HG03439 (cell line): ENCODE results near the gene SLC34A3.

ENCODE experiments used
- ATAC-seq: cut with Tn5 transposase; IDR thresholded peaks from one replicate; pipeline ENCODE4 v1.9.1; 2021; ENCODE audit warnings: mild to moderate bottlenecking, moderate library complexity; ENCODE audit not compliant: unreplicated experiment

SLC34A3 gene

DNA sequence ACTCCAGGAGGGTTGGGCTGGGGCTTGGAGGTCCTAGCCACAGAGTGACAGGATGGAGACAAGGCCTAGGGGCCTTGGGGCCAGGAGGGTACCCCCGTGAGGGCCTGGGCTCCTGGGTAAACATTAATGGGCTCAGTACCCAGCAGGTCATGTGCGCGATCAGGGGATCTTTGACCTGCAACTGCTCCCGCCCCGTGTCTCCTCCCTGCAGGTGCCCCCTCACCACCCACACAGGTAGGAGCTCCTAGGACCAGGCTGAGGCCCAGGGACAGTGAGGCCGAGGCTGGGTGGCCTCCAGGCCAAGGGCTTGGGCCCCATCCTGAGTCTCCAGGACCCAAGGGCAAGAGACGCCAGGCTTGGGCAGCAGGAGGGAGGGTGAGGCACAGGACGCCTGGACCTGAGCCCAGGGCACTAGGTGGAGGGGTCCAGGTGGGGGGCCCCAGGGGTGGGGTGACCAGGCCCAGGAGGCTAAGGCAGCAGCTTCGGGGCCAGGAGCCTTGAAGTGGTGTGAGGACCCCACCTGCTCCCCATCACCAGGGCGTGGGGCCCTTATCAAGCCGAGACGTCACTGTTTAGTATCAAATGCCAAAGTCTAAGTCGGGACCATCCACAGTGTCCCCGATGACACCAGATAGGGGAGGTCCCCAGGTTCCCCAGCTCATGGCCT, at the start of gene SLC34A3:
Gene SLC34A3 (plus strand): TSS at position 197 of the 667 bp plus-strand sequence. CDS start 802 bp downstream, outside the sequence.
- no peak for ATAC-seq

DNA sequence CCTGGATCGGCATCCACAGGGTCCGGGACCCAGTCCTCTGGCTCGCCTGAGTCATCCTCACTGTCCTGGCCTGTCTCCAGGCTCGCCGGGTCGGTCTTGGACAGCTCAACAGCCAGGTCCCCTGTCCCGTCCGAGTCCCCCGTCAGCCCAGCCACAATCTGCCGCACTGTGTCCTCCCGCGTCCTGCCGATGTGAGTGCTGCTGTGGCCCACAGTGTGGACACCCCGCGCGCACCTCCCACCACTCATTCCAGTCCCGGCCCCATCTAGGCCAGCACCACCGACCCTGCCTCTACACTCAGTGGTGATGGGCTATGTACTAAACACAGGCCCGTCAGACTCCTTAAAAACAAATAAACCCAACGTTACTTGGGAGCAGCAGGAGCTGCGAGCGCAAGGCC, 49.0 kb upstream of the SLC34A3 start:
- ATAC-seq, result no peak

DNA sequence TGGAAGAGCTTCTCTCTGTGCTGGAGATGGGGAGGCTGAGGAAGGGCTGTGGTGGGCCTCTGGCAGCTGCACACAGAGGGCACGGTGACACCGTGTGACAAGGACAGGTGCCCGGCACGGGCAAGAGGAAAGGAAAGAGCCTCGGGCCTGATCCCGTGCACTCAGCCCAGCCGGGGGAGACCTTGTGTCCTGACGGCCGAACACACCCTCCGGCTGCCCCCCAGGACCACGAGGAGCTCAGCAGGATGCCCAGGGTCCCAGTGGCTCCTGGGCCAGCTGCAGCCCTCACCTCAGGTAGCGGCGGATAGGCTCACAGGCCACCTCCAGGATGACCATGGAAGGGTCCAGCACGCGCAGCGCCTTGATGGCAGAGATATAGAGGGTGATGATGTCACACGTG, 47.9 kb upstream of the SLC34A3 start:
- ATAC-seq, result no peak

DNA sequence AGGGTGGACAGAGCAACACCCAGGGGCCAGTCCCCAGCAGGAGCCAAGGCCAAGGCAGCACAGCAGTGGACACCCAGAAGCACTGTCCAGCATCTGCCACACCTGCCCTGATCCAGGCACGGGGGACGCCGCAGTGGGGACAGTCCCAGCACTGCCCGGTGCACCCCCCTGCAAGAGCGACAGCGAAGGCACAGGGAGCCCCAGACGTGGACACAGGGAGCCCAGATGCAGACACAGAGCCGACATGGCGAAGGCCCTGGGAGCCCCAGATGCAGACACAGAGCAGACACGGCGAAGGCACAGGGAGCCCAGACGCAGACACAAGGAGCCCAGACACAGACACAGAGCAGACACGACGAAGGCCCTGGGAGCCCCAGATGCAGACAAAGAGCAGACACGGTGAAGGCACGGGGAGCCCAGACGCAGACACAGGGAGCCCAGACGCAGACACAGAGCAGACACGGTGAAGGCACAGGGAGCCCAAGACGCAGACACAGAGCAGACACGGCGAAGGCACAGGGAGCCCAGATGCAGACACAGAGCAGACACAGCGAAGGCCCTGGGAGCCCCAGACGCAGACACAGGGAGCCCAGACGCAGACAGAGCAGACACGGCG, 46.6 kb upstream of the SLC34A3 start:
- no peak for ATAC-seq

DNA sequence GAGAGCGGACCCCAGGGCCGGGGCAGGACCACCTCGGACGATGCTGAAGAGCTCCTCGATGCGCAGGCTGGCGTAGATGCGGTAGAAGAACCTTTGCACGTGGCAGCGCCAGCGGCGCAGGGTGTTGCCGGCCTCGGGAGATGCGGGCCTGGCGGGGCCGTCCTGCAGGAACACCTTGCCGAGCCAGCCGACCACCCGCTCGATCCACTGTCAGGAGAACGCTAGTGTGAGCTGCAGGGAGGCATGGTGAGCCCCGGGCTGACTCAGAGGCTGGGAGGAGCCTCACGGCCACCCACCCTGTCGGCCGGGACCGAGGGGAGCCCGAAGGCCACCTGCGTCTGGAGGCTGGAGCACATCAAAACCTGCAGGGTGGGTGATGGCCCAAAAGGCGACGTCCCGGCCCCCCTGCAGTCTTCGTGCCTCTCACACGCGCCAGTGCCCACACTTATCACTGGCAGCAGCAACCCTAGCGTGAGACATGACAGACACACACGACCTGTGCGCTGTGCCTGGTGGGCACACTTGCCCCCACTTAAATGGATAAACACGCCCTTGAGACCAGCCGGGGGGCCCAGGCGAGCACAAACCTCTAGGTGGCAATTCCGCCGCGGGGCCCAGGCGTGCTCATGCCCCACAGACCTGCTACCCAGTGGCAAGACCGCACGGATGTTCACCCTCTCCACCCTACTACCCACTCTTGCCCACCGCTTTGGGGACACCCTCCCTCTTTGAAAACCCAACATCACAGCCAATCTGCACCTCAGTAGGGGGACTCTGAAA, 45.6 kb upstream of the SLC34A3 start:
- no peak for ATAC-seq

DNA sequence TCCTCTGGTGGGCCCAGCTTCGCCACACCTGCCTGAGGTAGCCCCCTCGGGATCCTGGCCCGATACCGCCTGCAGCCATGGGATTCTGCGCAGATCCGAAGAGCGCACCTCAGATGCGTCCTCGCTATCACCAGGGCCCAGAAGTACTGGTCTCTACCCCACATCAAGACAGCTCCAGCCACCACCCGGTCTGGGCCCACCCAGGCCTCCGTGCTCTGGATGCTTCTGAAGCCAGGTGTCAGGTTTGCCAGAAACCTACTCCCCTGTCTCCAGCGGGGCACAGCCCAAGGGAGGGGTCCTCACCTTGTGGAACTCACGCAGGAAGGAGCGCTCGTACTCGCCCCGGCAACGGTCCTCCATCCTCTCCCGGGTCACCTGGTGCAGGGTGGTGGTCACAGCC, 44.8 kb upstream of the SLC34A3 start:
- no peak for ATAC-seq

DNA sequence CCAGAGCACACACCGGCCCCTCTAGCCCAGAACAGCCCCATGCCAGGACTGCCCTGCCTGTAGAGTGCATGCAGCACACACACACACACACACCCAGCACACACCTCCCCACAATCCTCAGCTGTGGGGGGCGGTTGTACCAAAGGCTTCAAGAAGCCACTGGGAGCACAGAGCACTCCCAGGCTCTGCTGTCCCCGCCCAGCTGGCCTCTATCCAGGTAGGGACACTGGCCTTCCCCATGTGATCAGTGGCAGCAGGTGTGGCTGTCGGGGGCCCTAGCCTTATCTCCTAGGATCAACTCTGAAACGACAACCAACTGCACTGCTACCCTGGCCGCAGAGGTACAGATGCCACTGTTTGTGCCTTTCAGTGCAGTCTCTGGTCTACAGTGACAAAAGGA, 44.3 kb upstream of the SLC34A3 start:
- ATAC-seq, result no peak

DNA sequence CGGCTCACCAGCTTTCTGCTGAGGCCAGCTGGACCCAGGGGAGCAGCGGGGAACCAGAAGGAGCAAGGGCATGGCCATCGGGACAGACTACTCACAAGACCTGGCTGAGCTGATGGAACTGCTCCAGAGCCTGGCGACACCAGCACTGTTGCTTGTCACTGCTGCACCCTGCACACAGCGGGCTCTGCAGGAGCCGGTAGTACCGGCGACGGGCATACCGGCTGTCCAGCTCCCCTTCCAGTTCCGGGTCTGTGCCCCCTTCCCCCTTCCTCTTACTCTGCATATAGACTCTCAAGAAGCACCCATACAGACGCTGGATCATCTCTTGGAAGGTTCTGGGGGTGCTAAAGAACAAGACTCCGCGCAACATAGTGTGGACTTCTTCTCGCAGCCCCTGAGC, 43.3 kb upstream of the SLC34A3 start:
- ATAC-seq, result no peak

DNA sequence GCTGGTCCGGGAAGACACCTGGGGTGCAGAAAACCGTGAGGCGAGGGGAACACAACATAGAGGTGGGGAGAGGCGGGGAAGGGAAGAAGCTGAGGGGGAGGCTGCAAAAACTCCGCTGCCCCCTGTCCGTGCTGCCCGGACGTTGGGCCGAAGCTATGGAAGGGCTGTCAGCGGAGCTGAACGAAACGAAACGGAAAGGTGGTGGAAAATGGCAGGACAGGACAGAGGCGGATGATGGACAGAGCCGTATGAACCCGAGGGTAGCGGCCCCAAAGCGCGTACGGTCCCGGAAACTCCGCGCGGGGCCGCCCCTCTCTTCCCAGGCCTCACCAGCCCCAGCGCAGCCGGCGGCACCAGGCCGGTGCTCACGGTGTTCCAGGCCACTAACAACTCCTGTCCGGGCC, 42.6 kb upstream of the SLC34A3 start:
- ATAC-seq, result no peak

DNA sequence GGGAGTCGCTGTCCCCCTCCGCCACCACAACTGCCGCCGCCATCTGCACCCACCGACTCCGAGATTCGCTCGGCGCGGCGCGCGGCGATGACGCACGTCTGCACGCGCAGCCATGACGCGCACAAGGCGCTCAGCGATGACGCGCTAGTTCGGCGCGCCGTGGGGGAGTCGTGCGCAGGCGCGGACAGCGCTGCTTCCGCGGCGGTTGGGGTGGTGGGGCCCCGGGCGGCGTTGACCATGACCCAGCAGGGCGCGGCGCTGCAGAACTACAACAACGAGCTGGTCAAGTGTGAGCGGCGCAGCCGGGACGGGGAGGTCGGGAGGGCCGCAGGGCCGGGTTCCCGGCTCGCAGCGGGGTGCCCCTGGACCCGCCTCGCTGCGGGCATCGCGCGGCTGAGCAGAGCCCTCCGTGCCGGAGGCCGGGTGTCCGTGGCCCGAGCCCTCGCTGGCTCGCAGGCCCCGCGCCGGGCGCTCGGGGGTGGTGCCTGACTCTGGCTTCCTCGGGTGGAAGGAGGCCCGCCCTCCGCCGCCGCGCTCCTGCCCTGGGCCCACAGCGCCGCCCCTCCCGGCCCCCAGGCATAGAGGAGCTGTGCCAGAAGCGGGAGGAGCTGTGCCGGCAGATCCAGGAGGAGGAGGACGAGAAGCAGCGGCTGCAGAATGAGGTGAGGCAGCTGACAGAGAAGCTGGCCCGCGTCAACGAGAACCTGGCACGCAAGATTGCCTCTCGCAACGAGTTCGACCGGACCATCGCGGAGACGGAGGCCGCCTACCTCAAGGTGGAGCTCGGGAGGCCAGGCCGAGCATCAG, 42.0 kb upstream of the SLC34A3 start, which contains the start of the genes ANAPC2 and SSNA1:
Gene ANAPC2 (minus strand): TSS at position 71 of the 807 bp plus-strand sequence. CDS start 28 bp downstream, at position 43.
Gene SSNA1 (plus strand): TSS at position 187 of the 807 bp plus-strand sequence. CDS start 51 bp downstream, at position 238.
- ATAC-seq, result peak; percentile 75

DNA sequence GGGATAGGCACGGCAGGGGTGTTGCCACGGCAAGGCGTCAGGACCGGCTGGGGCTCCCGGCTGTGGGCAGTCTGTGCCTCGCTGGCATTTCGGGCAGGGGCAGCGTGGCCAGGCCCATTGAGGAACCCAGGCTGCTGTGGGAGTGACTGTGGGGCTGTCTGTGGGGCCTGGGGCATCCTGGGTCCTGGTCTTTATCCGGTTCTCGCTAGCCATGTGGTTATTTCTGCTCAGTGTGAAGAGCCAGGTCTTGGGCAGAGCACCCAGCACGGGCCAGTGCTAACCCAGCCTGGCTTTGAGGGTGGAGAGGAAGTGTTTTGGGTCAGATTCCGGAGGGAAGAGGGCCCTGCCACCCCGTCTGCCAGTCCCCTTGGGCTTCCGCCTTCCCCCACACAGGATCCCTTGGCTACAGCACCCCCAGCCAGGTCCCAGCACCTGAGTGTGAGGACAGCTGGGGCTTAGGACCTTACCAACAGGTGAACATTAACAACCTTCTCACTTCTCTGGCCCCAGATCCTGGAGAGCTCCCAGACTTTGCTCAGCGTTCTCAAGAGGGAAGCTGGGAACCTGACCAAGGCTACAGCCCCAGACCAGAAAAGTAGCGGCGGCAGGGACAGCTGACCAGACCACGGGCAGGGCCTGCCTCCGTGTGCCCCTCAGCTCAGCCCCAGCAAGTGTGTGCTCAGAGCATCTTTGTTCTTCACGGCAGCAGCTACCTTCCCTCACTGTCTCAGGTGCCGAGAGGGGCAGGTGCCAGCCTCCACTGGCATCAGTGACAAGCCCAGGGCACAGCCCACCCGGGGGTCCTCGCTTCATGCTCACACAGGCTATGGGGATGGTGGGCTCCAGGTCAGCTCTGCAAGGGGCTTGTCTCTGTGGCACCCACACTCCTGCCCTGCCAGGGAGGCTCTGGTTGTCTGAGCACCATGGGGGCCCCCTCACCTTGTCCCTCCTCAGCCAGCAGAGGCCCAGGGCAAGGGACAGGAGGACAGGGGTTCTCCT, 41.1 kb upstream of the SLC34A3 start:
- ATAC-seq, result no peak

DNA sequence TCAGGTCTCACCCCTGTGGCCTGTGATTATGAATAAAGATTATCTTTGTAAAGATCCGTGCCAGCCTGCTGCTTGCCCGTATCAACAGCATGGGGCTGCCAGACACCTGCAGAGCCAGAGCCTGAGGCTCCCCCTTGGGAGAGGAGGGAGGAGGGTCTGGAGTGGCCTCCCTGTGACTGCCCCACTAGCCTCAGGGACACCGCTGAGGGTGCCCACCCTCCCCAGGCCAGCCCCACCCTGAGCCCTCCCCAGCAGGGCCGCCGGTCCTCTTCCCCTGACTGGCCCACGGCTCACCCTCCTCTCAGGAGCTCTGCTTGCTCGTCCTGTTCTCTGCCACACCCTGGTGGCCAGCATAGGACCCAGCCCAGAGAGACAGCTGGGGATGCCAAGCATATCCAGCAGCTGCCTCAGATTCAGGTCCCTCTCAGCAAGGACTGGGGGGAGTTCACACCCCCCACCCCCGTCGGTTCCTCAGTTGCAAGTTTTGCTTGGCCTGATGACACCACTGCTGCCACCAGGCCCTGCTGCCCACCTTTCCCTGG, 40.3 kb upstream of the SLC34A3 start:
- no peak for ATAC-seq

DNA sequence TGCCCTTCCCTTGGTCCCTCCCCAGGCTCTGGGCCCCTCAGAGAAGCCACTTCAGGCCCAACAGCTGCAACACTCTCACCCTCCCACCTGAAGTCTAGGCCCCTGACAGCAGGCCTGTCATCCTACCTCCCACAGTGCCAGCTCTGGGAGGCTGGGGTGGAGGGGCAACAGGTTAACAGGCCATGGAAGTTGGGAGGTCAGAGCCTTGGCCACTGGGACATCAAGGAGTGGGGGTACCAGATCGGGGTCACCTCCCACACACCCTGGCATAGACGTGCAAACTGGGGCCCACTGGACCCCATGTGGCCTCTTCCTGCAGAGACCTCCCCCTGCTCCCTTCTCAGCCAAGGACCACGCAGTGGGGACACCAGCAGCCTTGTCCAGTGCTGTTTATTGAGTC, 39.5 kb upstream of the SLC34A3 start:
- ATAC-seq, result no peak

DNA sequence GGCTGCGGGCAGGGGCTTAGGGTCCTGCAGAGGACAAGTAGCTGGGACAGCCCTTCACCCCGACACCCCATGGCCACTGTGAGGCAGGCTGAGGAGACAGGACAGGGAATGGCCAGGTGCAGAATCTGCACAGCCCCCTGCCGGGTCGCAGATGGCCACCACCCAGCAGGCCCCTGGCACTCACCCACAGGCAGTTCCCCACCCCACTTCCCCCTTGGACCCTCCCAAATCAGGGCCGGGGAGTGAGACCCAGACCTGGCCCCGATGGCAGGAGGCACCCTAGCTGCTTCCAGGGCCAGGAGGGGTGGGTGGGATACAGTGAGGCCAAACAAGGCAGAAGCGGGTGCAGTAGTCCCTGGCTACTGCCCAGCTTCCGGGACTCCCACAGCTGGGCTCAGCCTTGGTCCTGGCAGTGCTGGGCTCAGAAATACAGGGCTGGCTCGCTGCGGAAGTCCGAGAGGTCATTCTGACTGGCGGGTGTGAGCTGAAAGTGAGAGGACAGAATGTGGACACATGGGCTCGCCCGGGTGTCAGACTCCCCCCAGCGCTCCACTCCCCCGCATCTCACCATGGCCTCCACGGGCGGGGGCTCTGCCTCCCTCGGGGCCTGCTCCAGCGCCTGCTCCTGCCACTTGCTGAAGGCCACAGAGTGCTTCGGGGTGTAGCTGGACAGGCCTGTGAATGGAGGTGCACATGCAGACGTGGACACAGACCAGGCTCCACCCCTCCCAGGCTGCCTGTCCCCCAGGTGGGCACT, 38.8 kb upstream of the SLC34A3 start:
- no peak for ATAC-seq

DNA sequence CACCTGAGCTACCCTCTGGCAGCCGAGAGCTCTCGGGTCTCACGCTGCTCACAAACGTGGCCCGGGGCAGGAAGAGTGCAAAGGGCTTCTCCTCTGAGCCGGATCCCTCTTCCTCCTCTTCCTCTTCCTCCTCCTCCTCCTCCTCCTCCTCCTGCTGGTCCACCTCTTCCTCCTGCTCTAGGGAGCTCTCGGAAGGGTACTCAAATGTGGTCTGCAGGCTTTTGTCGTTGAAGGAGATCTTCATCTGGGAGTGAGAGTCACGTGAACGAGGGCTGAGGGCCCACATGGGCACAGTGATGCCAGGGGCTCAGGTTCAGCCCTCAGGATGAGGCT, 38.3 kb upstream of the SLC34A3 start:
- ATAC-seq, result no peak

DNA sequence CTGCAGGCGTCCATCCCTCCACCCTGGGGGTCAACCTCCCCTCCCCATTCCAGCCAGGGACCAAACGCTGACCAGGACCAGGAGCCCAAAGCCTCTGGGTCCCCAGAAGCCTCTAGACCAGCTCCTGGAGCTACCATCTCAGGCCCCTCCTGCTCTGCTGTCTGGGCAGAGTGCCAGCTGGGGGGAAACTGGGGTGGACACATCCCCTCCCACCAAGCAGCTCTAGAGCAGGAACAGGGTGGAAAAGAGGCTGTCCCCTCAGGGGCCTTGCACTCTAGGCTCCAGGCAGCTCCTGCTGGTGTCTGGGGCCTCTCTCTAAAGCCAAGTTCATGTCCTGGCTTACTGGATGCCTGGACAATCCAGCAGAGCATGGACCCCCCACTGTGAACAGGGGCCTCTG, 37.8 kb upstream of the SLC34A3 start:
- no peak for ATAC-seq

DNA sequence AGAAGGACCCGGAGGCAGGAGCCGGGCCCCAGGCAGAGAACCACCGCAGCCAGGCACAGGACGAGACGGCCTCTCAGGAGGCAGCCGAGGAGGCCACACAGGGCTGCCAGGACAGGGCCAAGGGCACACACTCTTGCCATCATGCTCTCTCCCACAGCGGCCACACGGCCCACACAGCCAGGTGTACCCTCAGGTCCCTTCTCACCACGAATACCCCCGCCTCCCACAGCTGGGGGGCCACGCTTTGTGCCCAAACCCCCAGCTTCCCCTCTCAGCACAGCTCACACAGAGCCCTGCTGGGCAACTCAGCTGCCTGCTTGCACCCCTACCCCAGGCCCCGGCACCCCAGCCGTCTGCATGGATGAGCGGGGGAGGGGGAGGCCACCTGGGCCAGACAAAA, 36.9 kb upstream of the SLC34A3 start:
- ATAC-seq, result no peak

DNA sequence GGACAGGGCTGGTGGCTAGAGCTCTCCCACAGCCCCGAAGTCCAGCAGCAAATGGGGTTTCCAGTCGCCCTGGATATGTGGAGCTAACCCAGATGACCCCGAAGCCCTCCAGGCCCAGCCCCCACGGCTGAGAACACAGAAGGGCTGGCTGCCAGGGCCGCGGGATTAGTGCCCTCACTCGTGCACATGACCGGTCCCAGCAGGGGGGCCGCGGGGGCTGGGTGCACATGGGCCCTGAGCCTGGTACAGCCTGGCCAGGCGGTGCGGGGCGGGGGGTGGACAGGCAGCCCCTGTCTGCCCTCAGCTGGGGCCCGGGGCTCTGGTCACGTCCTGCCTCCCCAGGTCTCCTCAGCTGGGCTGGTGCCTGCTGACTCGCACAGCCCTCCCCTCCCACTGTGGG, 36.3 kb upstream of the SLC34A3 start:
- ATAC-seq, result no peak

DNA sequence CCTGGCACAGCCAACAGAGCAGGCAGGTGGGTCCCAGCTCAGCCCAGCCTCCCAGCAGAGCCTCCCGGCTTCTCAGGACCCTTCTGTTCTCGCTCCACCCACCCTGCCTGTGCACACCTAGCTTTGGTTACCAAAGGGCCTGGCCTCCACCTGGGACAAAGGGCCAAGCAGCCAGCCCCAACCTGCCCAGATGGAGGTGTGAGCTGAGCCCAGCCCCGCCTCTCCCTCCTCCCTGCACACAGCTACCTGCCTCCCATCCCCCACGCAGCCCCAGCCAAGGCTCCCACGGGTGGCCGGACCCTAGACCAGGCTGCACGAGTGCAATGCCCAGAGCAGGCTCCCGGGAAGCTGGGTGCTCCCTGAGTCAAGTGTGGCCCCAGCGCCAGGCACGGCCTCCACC, 35.8 kb upstream of the SLC34A3 start:
- no peak for ATAC-seq
